ENCODE measurements around the gene MED13L.

Gene MED13L

DNA sequence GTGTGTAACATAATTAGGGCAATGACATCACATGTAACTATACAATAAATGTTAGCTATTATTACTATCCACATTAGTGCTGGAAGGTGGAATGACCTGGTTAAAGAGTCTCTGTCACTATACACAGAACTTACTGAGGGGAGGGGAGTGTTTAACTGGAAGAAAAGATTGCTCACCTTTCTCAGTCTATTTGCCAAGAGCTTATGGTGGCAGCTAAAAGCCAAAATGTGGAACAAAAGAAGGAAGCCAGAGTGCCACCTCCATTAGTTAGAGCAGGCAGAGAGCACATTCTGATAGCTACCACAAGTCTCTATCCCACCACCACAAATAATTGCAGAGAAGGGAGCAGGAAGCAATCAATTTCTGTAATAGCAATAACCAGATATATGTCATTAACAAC, 124.4 kb downstream of the MED13L start (continued):
- TF ChIP-seq OSR1 (CRISPR knock-in tag; IDR thresholded peaks at IDR 0.05) (no peak), TCF4 (CRISPR knock-in tag; IDR thresholded peaks at IDR 0.05; ENCODE audit: borderline replicate concordance) (no peak)

DNA sequence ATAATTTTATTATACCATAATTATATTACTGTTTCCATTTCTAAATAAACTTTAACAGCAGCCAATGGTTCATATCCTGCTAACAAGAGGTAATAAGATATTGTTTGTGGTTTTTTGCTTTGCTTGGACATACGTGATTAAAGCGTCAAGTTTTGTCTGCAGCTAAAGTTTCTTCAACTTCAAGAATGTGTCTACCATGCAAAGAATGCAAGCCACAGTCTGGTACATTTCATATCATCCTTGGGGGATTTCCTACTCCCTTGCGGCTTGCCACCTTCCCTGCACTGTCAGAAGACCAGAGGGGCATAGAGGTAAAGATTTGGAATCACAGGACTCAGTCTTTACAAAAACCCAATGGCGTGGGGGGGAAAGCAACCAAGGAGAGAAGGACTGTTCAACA, 125.2 kb downstream of the MED13L start:
- no peak for TF ChIP-seq PPARA (CRISPR knock-in tag; IDR thresholded peaks at IDR 0.05; ENCODE audit: borderline replicate concordance)
- TF ChIP-seq TOX (CRISPR knock-in tag; IDR thresholded peaks at IDR 0.05; ENCODE audit: borderline replicate concordance), result peak; percentile 28; the same call in 1 of the 2 replicates
- peak; percentile 82 for ATAC-seq

DNA sequence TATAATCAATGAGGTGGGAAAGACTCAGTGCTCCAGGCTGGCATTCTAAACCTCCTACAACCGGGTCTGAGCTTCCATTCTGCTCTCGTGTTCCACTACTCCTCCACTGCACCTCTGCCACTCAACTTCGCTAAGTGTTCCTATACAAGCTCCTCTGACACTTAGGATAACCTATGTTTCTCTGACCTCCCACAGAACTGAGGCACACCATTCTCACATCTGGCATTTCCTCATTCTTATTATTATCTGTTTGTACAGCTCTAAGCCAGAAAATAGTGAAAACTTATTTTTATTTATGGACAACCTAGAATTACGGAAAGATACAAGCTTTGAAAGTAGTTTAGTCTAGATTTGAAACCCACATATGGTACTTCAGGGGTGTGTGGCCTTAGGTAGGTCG, 127.0 kb downstream of the MED13L start:
- TF ChIP-seq, protein P1, sequence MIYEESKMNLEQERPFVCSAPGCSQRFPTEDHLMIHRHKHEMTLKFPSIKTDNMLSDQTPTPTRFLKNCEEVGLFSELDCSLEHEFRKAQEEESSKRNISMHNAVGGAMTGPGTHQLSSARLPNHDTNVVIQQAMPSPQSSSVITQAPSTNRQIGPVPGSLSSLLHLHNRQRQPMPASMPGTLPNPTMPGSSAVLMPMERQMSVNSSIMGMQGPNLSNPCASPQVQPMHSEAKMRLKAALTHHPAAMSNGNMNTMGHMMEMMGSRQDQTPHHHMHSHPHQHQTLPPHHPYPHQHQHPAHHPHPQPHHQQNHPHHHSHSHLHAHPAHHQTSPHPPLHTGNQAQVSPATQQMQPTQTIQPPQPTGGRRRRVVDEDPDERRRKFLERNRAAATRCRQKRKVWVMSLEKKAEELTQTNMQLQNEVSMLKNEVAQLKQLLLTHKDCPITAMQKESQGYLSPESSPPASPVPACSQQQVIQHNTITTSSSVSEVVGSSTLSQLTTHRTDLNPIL (CRISPR knock-in tag; IDR thresholded peaks at IDR 0.05; ENCODE audit: low read depth), result no peak
- no peak for TF ChIP-seq ARNTL (CRISPR knock-in tag; IDR thresholded peaks at IDR 0.05; ENCODE audit: borderline replicate concordance, low read depth)
- no peak for TF ChIP-seq BACH2 (CRISPR knock-in tag; IDR thresholded peaks at IDR 0.05; ENCODE audit: borderline replicate concordance)
- TF ChIP-seq PPARA (CRISPR knock-in tag; IDR thresholded peaks at IDR 0.05; ENCODE audit: borderline replicate concordance), result no peak
- no peak for TF ChIP-seq ZNF565 (CRISPR knock-in tag; conservative IDR thresholded peaks at IDR 0.05; ENCODE audit: low read depth)
- no peak for TF ChIP-seq OSR1 (CRISPR knock-in tag; IDR thresholded peaks at IDR 0.05)
- no peak for TF ChIP-seq CSDC2 (CRISPR knock-in tag; IDR thresholded peaks at IDR 0.05)
- TF ChIP-seq, protein P2, sequence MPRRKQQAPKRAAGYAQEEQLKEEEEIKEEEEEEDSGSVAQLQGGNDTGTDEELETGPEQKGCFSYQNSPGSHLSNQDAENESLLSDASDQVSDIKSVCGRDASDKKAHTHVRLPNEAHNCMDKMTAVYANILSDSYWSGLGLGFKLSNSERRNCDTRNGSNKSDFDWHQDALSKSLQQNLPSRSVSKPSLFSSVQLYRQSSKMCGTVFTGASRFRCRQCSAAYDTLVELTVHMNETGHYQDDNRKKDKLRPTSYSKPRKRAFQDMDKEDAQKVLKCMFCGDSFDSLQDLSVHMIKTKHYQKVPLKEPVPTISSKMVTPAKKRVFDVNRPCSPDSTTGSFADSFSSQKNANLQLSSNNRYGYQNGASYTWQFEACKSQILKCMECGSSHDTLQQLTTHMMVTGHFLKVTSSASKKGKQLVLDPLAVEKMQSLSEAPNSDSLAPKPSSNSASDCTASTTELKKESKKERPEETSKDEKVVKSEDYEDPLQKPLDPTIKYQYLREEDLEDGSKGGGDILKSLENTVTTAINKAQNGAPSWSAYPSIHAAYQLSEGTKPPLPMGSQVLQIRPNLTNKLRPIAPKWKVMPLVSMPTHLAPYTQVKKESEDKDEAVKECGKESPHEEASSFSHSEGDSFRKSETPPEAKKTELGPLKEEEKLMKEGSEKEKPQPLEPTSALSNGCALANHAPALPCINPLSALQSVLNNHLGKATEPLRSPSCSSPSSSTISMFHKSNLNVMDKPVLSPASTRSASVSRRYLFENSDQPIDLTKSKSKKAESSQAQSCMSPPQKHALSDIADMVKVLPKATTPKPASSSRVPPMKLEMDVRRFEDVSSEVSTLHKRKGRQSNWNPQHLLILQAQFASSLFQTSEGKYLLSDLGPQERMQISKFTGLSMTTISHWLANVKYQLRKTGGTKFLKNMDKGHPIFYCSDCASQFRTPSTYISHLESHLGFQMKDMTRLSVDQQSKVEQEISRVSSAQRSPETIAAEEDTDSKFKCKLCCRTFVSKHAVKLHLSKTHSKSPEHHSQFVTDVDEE (CRISPR knock-in tag; IDR thresholded peaks at IDR 0.05), result no peak
- no peak for TF ChIP-seq ZFP30 (CRISPR knock-in tag; IDR thresholded peaks at IDR 0.05)
- no peak for TF ChIP-seq TOX (CRISPR knock-in tag; IDR thresholded peaks at IDR 0.05; ENCODE audit: borderline replicate concordance)
- ATAC-seq, result peak; percentile 44

DNA sequence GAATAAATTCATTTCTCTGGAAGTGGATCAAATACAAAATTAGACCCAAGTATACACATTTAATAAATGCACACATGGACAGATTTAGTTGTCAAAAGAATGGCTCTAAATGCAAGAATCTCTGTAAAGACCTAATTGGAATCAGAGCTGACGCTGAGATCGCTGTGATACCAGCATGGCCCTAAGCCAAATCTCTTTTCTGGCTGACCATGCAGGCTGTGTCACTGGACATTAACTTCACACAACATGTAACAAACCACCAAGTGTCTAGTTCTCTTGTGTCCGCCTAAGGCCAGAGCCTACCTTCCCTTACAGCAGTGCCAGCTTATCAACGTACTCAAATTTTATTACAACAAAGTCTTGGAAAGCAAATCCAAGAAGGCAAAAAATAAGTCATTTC, 127.5 kb downstream of the MED13L start:
- TF ChIP-seq PPARA (CRISPR knock-in tag; IDR thresholded peaks at IDR 0.05; ENCODE audit: borderline replicate concordance) (no peak), ZNF8 (CRISPR knock-in tag; IDR thresholded peaks at IDR 0.05) (no peak), CSDC2 (CRISPR knock-in tag; IDR thresholded peaks at IDR 0.05) (no peak), ZFP3 (CRISPR knock-in tag; IDR thresholded peaks at IDR 0.05) (no peak), TOX (CRISPR knock-in tag; IDR thresholded peaks at IDR 0.05; ENCODE audit: borderline replicate concordance) (no peak), ISL1 (CRISPR knock-in tag; IDR thresholded peaks at IDR 0.05) (peak; percentile 63), TCF4 (CRISPR knock-in tag; IDR thresholded peaks at IDR 0.05; ENCODE audit: borderline replicate concordance) (peak; percentile 75), SNAI2 (CRISPR knock-in tag; IDR thresholded peaks at IDR 0.05) (no peak), ESRRG (CRISPR knock-in tag; IDR thresholded peaks at IDR 0.05) (no peak), ZNF565 (CRISPR knock-in tag; conservative IDR thresholded peaks at IDR 0.05; ENCODE audit: low read depth) (no peak), ZNF70 (CRISPR knock-in tag; IDR thresholded peaks at IDR 0.05) (no peak), ZFP30 (CRISPR knock-in tag; IDR thresholded peaks at IDR 0.05) (no peak), BACH2 (CRISPR knock-in tag; IDR thresholded peaks at IDR 0.05; ENCODE audit: borderline replicate concordance) (no peak)
- TF ChIP-seq, protein P3, sequence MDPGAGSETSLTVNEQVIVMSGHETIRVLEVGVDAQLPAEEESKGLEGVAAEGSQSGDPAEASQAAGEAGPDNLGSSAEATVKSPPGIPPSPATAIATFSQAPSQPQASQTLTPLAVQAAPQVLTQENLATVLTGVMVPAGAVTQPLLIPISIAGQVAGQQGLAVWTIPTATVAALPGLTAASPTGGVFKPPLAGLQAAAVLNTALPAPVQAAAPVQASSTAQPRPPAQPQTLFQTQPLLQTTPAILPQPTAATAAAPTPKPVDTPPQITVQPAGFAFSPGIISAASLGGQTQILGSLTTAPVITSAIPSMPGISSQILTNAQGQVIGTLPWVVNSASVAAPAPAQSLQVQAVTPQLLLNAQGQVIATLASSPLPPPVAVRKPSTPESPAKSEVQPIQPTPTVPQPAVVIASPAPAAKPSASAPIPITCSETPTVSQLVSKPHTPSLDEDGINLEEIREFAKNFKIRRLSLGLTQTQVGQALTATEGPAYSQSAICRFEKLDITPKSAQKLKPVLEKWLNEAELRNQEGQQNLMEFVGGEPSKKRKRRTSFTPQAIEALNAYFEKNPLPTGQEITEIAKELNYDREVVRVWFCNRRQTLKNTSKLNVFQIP (CRISPR knock-in tag; IDR thresholded peaks at IDR 0.05; ENCODE audit: borderline replicate concordance, low read depth), result no peak
- TF ChIP-seq, protein P4, sequence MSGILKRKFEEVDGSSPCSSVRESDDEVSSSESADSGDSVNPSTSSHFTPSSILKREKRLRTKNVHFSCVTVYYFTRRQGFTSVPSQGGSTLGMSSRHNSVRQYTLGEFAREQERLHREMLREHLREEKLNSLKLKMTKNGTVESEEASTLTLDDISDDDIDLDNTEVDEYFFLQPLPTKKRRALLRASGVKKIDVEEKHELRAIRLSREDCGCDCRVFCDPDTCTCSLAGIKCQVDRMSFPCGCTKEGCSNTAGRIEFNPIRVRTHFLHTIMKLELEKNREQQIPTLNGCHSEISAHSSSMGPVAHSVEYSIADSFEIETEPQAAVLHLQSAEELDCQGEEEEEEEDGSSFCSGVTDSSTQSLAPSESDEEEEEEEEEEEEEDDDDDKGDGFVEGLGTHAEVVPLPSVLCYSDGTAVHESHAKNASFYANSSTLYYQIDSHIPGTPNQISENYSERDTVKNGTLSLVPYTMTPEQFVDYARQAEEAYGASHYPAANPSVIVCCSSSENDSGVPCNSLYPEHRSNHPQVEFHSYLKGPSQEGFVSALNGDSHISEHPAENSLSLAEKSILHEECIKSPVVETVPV (CRISPR knock-in tag; IDR thresholded peaks at IDR 0.05), result no peak
- TF ChIP-seq, protein P2 (CRISPR knock-in tag; IDR thresholded peaks at IDR 0.05), result peak; percentile 81
- peak; percentile 90 for ATAC-seq
